ENCODE results near the gene SLC34A3. TPM values are rescaled to one million over a fixed set of nuclear protein-coding genes. Genes with fewer than 3 reads are reported as not detected.

SLC34A3 gene
- total and polyA plus RNA-seq, 4 donors: 0.03 to 0.65 (median 0.12) TPM; not detected in 1

DNA sequence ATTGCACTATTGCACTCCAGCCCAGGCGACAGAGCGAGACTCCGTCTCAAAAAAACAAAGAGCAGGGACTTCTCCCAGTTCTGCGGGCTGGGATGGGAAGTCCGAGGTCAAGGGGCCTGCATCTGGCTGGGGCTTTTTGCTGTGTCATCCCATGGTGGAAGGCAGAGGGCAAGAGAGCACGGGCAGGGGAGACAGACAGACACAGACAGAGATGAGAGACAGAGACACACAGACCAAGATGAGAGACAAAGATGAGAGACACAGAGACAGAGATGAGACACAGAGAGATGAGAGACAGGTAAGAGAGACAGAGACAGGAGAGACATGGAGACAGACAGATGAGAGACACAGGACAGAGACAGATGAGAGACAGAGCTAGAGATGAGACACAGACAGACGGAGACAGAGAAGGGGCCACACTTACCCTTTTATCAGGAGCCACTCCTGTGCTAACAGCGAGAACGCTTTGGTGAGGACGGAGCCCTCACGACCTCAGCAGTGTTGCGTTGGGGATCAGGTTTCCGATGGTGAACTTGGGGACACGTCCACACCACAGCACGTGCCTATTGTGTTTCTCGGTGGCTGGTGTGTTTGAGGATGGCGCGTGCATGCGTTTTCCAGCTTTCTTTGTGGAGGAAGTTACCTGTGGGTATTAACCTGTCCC, 38.0 kb downstream of the SLC34A3 start:
- no peak overlapping the region for H3K9ac ChIP-seq (ENCODE audit: insufficient read depth in 1 of 2, low read length in 2 of 2)
- DNase-seq: no peak
- peak overlapping the region; percentile 64 to 94 for H3K27ac ChIP-seq (ENCODE audit: low read depth in 1 of 2, low read length in 1 of 2)
- peaks cover 0 to 14% (median 4%) of the 10 kb centered on the region in 5 donors for H3K4me1 ChIP-seq (ENCODE audit: control insufficient read depth in 5 of 5, insufficient read depth in 5 of 5, low read length in 5 of 5)
- H3K27me3 ChIP-seq (ENCODE audit: control insufficient read depth in 3 of 3, insufficient read depth in 3 of 3, low read length in 2 of 3): no peaks in the 10 kb centered on the region
- TF ChIP-seq, protein P1, sequence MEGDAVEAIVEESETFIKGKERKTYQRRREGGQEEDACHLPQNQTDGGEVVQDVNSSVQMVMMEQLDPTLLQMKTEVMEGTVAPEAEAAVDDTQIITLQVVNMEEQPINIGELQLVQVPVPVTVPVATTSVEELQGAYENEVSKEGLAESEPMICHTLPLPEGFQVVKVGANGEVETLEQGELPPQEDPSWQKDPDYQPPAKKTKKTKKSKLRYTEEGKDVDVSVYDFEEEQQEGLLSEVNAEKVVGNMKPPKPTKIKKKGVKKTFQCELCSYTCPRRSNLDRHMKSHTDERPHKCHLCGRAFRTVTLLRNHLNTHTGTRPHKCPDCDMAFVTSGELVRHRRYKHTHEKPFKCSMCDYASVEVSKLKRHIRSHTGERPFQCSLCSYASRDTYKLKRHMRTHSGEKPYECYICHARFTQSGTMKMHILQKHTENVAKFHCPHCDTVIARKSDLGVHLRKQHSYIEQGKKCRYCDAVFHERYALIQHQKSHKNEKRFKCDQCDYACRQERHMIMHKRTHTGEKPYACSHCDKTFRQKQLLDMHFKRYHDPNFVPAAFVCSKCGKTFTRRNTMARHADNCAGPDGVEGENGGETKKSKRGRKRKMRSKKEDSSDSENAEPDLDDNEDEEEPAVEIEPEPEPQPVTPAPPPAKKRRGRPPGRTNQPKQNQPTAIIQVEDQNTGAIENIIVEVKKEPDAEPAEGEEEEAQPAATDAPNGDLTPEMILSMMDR (IDR thresholded peaks at IDR 0.05; ENCODE audit: control extremely low read depth, extremely low read depth): no peak
- no peak for ATAC-seq (ENCODE audit: insufficient read depth, low FRiP score)
- H3K9me3 ChIP-seq (ENCODE audit: control insufficient read depth in 4 of 4, insufficient read depth in 3 of 4, low read length in 3 of 4): no peaks in the 10 kb centered on the region
- H3K36me3 ChIP-seq (ENCODE audit: control insufficient read depth in 4 of 4, insufficient read depth in 4 of 4, low read length in 4 of 4): peaks cover 11 to 47% (median 20%) of the 10 kb centered on the region in 4 donors
- H3K4me3 ChIP-seq: no peak overlapping the region
- 49 to 66% methylated on average over 19 of the region's 19 CpGs for WGBS, 2 donors

- H3K4me1 ChIP-seq (ENCODE audit: control insufficient read depth in 5 of 5, insufficient read depth in 5 of 5, low read length in 5 of 5): peaks cover under 1 to 20% (median 4%) of the 10 kb centered on the region in 5 donors
- no peak overlapping the region for H3K4me3 ChIP-seq
- H3K27ac ChIP-seq (ENCODE audit: low read depth in 1 of 2, low read length in 1 of 2): peak overlapping the region; percentile 64 to 94
- peaks cover 11 to 41% (median 15%) of the 10 kb centered on the region in 4 donors for H3K36me3 ChIP-seq (ENCODE audit: control insufficient read depth in 4 of 4, insufficient read depth in 4 of 4, low read length in 4 of 4)
- ATAC-seq (ENCODE audit: insufficient read depth, low FRiP score) (peak; percentile 47), DNase-seq (peak; percentile 28 to 57 (median 47))
- TF ChIP-seq, protein P1 (IDR thresholded peaks at IDR 0.05; ENCODE audit: control extremely low read depth, extremely low read depth): no peak
- WGBS, 2 donors: 27 to 61% methylated on average over 17 of the region's 17 CpGs
- no peak overlapping the region for H3K9ac ChIP-seq (ENCODE audit: insufficient read depth in 1 of 2, low read length in 2 of 2)
- no peaks in the 10 kb centered on the region for H3K27me3 ChIP-seq (ENCODE audit: control insufficient read depth in 3 of 3, insufficient read depth in 3 of 3, low read length in 2 of 3)
- H3K9me3 ChIP-seq (ENCODE audit: control insufficient read depth in 4 of 4, insufficient read depth in 3 of 4, low read length in 3 of 4): no peaks in the 10 kb centered on the region
Measured at GRCh38 chr9:137269231-137269772, 38.6 kb downstream of the SLC34A3 start.

GRCh38 chr9:137270929-137271695, 40.4 kb downstream of the SLC34A3 start:
- H3K27me3 ChIP-seq (ENCODE audit: control insufficient read depth in 3 of 3, insufficient read depth in 3 of 3, low read length in 2 of 3): no peaks in the 10 kb centered on the region
- no peak overlapping the region for H3K4me3 ChIP-seq
- TF ChIP-seq, protein P1 (IDR thresholded peaks at IDR 0.05; ENCODE audit: control extremely low read depth, extremely low read depth): no peak
- WGBS, 2 donors: 70 to 78% methylated on average over 32 of the region's 32 CpGs
- ATAC-seq (ENCODE audit: insufficient read depth, low FRiP score): no peak
- H3K9ac ChIP-seq (ENCODE audit: insufficient read depth in 1 of 2, low read length in 2 of 2): no peak overlapping the region
- H3K27ac ChIP-seq (ENCODE audit: low read depth in 1 of 2, low read length in 1 of 2): no peak overlapping the region
- H3K4me1 ChIP-seq (ENCODE audit: control insufficient read depth in 5 of 5, insufficient read depth in 5 of 5, low read length in 5 of 5): peaks cover 3 to 27% (median 4%) of the 10 kb centered on the region in 5 donors
- H3K36me3 ChIP-seq (ENCODE audit: control insufficient read depth in 4 of 4, insufficient read depth in 4 of 4, low read length in 4 of 4): peaks cover 6 to 30% (median 13%) of the 10 kb centered on the region in 4 donors
- no peak for DNase-seq
- H3K9me3 ChIP-seq (ENCODE audit: control insufficient read depth in 4 of 4, insufficient read depth in 3 of 4, low read length in 3 of 4): no peaks in the 10 kb centered on the region

Measured in lung (tissue), 12 donors.